ENCODE results near the gene MEMO1.

DNA sequence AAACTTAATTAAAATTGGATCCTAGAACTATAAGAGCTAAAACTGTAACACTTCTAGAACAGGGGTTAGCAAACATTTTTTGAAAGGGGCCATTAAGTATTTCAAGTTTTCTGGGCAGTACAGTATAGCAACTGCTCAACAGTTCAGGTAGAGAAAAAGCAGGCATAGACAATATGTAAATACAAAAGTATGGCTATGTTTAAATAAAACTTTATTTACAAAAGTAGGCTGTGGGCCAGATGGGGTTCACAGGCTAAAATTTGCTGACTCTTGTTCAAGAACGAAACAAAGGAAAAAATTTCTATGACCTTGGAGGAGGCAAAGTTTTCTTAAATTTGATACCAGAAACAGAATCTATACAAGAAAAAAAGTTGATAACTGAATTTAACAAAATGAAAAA is 114.5 kb downstream of the MEMO1 start:
- no peak for TF ChIP-seq EZH2phosphoT487 (IDR thresholded peaks at IDR 0.05; ENCODE audit: borderline replicate concordance, low read length)
- TF ChIP-seq CTCF (IDR thresholded peaks at IDR 0.05; ENCODE audit: low read depth, low read length, poor library complexity, severe bottlenecking): no peak
